Pancreas (tissue), 10 donors: Measurements from ENCODE around the gene UGT3A1. TPM values are rescaled to one million over a fixed set of nuclear protein-coding genes. Genes with fewer than 3 reads are reported as not detected.

ENCODE experiments used
- ATAC-seq, 4 donors: fragments of 200-7000 bp; cut with Tn5 transposase; one replicate each; pipeline versions ENCODE4 v1.8.0 to v1.9.1; 2020; ENCODE audit warnings: mild to moderate bottlenecking in 4 of 4, moderate library complexity in 4 of 4
- DNase-seq, 6 donors: peaks; one replicate each; pipeline ENCODE4 v3.0.0-alpha.2; 2020
- FAIRE-seq: peaks from 2 replicates; lab custom pipeline; 2012; peaks lifted over from hg19 to GRCh38; lab: Jason Lieb, UNC
- H3K27ac ChIP-seq, 4 donors: fragments of 200-600 bp; sonication (generic); 1 replicate in 3 of 4; 2 replicates in 1 of 4; pipeline versions ENCODE4 v1.5.0 to v1.8.0; 2020
- H3K27me3 ChIP-seq, 4 donors: fragments of 200-600 bp; one replicate each; pipeline ENCODE4 v1.8.0; 2021
- H3K36me3 ChIP-seq, 3 donors: fragments of 200-600 bp; sonication (generic) in 1 of 3; one replicate each; pipeline versions ENCODE4 v1.5.0 to v1.8.0; 2020 to 2021
- H3K4me1 ChIP-seq, 3 donors: fragments of 200-600 bp; one replicate each; pipeline ENCODE4 v1.8.0; 2021
- H3K4me3 ChIP-seq, 4 donors: fragments of 200-600 bp; sonication (generic) in 2 of 4; one replicate each; pipeline versions ENCODE4 v1.5.0 to v1.8.0; 2020 to 2021
- H3K9me3 ChIP-seq, 4 donors: fragments of 200-600 bp; one replicate each; pipeline ENCODE4 v1.8.0; 2021
- WGBS, 2 donors: extraction: QIAGEN DNeasy Blood & Tissue Kit; methylation state at CpG; one replicate each; pipeline ENCODE4 v1.1.7; 2013; 5-methylcytosine and 5-hydroxymethylcytosine counted together
- intact Hi-C, 3 donors: fragments of 100-400 bp; cut with DNase I; formaldehyde crosslinking; loops; one replicate each; pipeline versions ENCODE4 v1.11.1 to v1.14.2; 2022
- polyA plus RNA-seq, 2 donors: library from polyadenylated mRNA; stranded (reverse); fragments of 200-250 nt; gene quantifications; one replicate each; pipeline ENCODE4 v1.2.3, GENCODE V29; 2013
- total RNA-seq, 6 donors: library from RNA; stranded (reverse); fragmentation: NEBNext Ultra II Directional in 4 of 6; extraction: Animal tissue kit (Norgen Biotek cat#: 25700) in 4 of 6; gene quantifications; one replicate each; pipeline versions ENCODE4 v1.2.1 to v1.2.4, GENCODE V29; 2021 to 2023
- TF ChIP-seq, protein P1 (sequence below), 4 donors: fragments of 200-600 bp; sonication (generic) in 3 of 4; IDR thresholded peaks; one replicate each; pipeline versions ENCODE4 v1.5.0 to v1.8.0; 2021; ENCODE audit warnings: antibody characterized with exemption in 4 of 4
- donor health status: healthy with polysubstance abuse.
- donor health status: DM: no; HTN: no; CAD: no; lungs with moderate emphysema.
- donor health status: DM: no; HTN: no; CAD: no.
- donor health status: control.
- donor health status: control.
- donor health status: Bipolar disorder and iron deficiency.
- donor health status: DM: yes; HTN: yes; CAD: no.
- donor health status: DM: no; HTN: no; CAD: no.
- donor health status: DM: no; HTN: no; CAD: no.
- donor health status: DM: yes; HTN: yes; CAD: no.

Gene UGT3A1
- total and polyA plus RNA-seq, 8 donors, result not detected

DNA sequence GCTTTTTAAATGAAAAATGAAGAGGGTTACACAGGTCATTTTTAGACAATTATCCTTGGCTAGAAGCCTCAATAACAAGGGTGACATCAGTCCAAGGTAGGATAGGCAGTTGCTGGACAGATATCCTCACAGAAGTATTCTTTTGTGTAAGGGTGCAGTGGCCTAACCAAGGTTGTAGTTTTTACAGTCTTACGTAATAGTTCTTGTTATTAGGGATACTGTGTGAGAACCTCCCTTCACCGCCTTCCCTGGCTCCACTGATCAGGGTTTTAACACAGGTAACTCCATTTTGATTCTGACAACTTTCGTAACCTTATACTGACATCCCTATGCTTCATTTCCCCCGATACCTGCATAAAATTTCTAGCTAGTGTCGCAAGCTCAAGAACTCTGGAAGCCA, 44.1 kb downstream of the UGT3A1 start:
- FAIRE-seq (no peak), DNase-seq (no peak), ATAC-seq (no peak)
- intact Hi-C loops, result no loop called here
- 72 to 76% methylated on average over 5 of the region's 5 CpGs for WGBS, 2 donors
- Histone ChIP-seq H3K4me3 (no peak overlapping the region), H3K9me3 (no peaks in the 10 kb centered on the region), H3K36me3 (no peaks in the 10 kb centered on the region), H3K27ac (no peak overlapping the region), H3K27me3 (no peaks in the 10 kb centered on the region), H3K4me1 (no peaks in the 10 kb centered on the region)
- TF ChIP-seq, protein P1, sequence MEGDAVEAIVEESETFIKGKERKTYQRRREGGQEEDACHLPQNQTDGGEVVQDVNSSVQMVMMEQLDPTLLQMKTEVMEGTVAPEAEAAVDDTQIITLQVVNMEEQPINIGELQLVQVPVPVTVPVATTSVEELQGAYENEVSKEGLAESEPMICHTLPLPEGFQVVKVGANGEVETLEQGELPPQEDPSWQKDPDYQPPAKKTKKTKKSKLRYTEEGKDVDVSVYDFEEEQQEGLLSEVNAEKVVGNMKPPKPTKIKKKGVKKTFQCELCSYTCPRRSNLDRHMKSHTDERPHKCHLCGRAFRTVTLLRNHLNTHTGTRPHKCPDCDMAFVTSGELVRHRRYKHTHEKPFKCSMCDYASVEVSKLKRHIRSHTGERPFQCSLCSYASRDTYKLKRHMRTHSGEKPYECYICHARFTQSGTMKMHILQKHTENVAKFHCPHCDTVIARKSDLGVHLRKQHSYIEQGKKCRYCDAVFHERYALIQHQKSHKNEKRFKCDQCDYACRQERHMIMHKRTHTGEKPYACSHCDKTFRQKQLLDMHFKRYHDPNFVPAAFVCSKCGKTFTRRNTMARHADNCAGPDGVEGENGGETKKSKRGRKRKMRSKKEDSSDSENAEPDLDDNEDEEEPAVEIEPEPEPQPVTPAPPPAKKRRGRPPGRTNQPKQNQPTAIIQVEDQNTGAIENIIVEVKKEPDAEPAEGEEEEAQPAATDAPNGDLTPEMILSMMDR (IDR thresholded peaks at IDR 0.05), result no peak

DNA sequence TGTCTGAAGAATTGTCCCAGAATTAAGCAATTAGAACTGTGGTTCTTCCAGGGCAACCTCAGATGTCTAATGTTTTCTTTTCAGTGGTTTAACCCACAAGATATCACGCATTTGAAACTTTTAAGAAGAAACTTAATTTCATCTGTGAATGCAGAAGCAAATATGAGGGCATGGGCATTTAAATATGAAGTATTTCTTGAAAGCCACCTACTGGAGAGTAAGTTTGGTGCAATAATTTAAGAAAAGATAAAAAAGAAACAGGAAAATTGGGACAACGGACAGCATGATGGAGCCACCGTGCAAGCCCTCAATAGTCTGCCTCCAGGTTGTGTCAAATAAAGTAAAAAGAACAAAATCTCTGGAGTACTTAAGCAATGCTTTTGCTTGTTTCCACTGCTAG, 51.6 kb downstream of the UGT3A1 start:
- 53 to 63% methylated on average over 3 of the region's 3 CpGs for WGBS, 2 donors
- ATAC-seq, result no peak
- FAIRE-seq, result no peak
- DNase-seq, result no peak
- Histone ChIP-seq H3K36me3 (no peaks in the 10 kb centered on the region), H3K9me3 (no peaks in the 10 kb centered on the region), H3K27me3 (no peaks in the 10 kb centered on the region), H3K27ac (no peak overlapping the region), H3K4me1 (no peaks in the 10 kb centered on the region), H3K4me3 (no peak overlapping the region)
- TF ChIP-seq, protein P1 (IDR thresholded peaks at IDR 0.05), result no peak
- intact Hi-C loops, result no loop called here

DNA sequence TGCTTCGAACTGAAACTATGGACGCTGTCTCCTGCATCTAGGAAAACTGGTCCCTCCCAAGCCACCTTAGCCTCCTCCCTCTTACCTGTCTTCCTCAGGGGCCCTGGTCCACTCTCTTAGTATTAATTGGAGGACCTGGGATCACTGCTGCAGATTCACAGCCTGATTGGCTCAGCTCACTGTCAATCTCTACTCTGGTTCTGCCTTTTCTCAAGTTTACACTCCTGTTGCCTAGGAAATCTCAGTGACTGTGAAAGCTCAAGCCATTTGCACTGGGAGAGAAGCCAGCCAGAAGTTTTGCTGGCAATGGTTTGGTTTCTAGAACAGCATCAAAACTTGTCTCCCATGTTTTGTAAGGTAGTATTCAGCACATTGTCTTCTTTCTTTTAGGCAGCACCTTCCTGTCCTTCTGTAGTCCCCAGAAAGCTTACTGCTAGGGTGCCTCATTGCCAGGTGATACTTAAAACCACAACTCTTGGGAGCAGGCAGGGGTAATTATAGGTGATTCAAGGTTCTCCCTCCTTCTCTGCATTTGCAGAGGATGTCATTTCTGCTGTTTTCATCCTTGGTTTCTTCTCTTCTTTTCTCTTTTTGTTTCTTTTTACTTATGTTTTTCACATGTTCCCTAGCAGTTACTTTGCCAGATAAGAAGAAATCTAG, 52.5 kb downstream of the UGT3A1 start, which contains the start of gene CAPSL:
CAPSL (minus strand) TSS at position 55 of the 660 bp plus-strand sequence. CDS start 17,502 bp downstream, outside the sequence.
- DNase-seq (peak in 4 of 6 donors; percentile 70 to 91 (median 86)), ATAC-seq (peak; percentile 98 to 100 (median 100)), FAIRE-seq (no peak)
- Histone ChIP-seq H3K36me3 (no peaks in the 10 kb centered on the region), H3K27ac (no peak within 1 kb of the TSS), H3K4me3 (peak within 1 kb of the TSS in 1 of 4 donors; percentile 6), H3K9me3 (no peaks in the 10 kb centered on the region), H3K27me3 (no peaks in the 10 kb centered on the region), H3K4me1 (no peaks in the 10 kb centered on the region)
- 6 to 8% methylated on average over 2 of the region's 2 CpGs for WGBS, 2 donors
- TF ChIP-seq, protein P1 (IDR thresholded peaks at IDR 0.05), result no peak
- intact Hi-C loops, result no loop called here

DNA sequence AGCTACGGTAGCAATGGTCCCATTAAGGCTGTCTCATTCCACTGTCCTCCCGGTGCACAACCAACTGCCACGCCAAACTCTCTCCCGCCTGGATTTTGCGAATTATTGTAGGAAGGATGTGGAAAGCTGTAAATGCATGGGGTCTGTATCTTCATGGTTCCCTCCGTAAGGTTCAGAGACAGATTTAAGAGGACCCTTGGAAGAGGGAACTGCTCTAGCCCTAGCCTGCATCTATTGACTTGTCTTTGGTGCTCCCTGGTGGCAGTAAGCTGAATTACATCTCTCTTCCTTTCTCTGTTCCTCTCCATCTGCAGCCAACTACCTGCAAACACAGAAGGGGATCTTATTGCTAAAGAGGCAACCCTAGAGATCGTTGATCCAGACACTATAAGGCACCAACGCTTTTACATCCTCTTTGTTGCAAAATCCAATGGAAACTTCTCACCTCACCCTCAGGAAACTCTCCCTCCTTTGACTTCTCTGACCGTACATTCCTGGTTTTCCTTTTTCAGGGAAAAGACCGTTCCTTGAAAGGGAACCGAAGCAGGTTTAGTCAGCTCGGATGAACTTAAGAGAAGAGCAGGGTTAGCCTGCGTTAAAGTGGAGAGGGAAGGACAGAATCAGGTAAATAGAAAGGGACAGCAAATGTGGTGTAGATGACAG, 64.7 kb downstream of the UGT3A1 start:
- DNase-seq (peak in 3 of 6 donors; percentile 17 to 55 (median 23)), ATAC-seq (peak; percentile 77 to 92 (median 87)), FAIRE-seq (no peak)
- Histone ChIP-seq H3K9me3 (no peaks in the 10 kb centered on the region), H3K27me3 (peaks cover 0 to 7% (median 2%) of the 10 kb centered on the region in 4 donors), H3K36me3 (no peaks in the 10 kb centered on the region), H3K27ac (no peak overlapping the region), H3K4me1 (no peaks in the 10 kb centered on the region), H3K4me3 (no peak overlapping the region)
- WGBS, 2 donors, result 30 to 35% methylated on average over 13 of the region's 13 CpGs
- intact Hi-C loops, result loop anchor here in 2 of 3 donors (10.0 kb wide), 3 partner anchors 142 to 842 kb away; no protein-coding TSS in a partner anchor
- TF ChIP-seq, protein P1 (IDR thresholded peaks at IDR 0.05), result peak; percentile 56 to 76 (median 66)
